ENCODE results near the gene CACNA1D. TPM values are rescaled to one million over a fixed set of nuclear protein-coding genes. Genes with fewer than 3 reads are reported as not detected.

CACNA1D gene
- total and polyA plus RNA-seq, 9 of the 15 experiments (the other 6 are each of a cell fraction or from before 2014, with no cell fraction given): 0.29 TPM; not detected in 8

- FAIRE-seq: no peak
- in situ Hi-C loops (cut with MboI): no loop called here
- TF ChIP-seq, protein P1, sequence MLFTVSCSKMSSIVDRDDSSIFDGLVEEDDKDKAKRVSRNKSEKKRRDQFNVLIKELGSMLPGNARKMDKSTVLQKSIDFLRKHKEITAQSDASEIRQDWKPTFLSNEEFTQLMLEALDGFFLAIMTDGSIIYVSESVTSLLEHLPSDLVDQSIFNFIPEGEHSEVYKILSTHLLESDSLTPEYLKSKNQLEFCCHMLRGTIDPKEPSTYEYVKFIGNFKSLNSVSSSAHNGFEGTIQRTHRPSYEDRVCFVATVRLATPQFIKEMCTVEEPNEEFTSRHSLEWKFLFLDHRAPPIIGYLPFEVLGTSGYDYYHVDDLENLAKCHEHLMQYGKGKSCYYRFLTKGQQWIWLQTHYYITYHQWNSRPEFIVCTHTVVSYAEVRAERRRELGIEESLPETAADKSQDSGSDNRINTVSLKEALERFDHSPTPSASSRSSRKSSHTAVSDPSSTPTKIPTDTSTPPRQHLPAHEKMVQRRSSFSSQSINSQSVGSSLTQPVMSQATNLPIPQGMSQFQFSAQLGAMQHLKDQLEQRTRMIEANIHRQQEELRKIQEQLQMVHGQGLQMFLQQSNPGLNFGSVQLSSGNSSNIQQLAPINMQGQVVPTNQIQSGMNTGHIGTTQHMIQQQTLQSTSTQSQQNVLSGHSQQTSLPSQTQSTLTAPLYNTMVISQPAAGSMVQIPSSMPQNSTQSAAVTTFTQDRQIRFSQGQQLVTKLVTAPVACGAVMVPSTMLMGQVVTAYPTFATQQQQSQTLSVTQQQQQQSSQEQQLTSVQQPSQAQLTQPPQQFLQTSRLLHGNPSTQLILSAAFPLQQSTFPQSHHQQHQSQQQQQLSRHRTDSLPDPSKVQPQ (CRISPR knock-in tag; IDR thresholded peaks at IDR 0.05; ENCODE audit: borderline replicate concordance): no peak
- TF ChIP-seq ZNF79 (CRISPR knock-in tag; IDR thresholded peaks at IDR 0.05; ENCODE audit: low read depth): no peak
- no peak for TF ChIP-seq ZKSCAN1 (IDR thresholded peaks at IDR 0.05; ENCODE audit: low read depth, low read length)
- TF ChIP-seq, protein P2, sequence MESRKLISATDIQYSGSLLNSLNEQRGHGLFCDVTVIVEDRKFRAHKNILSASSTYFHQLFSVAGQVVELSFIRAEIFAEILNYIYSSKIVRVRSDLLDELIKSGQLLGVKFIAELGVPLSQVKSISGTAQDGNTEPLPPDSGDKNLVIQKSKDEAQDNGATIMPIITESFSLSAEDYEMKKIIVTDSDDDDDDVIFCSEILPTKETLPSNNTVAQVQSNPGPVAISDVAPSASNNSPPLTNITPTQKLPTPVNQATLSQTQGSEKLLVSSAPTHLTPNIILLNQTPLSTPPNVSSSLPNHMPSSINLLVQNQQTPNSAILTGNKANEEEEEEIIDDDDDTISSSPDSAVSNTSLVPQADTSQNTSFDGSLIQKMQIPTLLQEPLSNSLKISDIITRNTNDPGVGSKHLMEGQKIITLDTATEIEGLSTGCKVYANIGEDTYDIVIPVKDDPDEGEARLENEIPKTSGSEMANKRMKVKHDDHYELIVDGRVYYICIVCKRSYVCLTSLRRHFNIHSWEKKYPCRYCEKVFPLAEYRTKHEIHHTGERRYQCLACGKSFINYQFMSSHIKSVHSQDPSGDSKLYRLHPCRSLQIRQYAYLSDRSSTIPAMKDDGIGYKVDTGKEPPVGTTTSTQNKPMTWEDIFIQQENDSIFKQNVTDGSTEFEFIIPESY (CRISPR knock-in tag; IDR thresholded peaks at IDR 0.05): no peak
- TF ChIP-seq, protein P3, sequence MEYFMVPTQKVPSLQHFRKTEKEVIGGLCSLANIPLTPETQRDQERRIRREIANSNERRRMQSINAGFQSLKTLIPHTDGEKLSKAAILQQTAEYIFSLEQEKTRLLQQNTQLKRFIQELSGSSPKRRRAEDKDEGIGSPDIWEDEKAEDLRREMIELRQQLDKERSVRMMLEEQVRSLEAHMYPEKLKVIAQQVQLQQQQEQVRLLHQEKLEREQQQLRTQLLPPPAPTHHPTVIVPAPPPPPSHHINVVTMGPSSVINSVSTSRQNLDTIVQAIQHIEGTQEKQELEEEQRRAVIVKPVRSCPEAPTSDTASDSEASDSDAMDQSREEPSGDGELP (CRISPR knock-in tag; IDR thresholded peaks at IDR 0.05; ENCODE audit: borderline replicate concordance): no peak
- no peak for TF ChIP-seq L3MBTL2 (IDR thresholded peaks at IDR 0.05)
- TF ChIP-seq GTF2F1 (IDR thresholded peaks at IDR 0.05; ENCODE audit: low read depth, low read length): no peak
- no peak for TF ChIP-seq ERF (CRISPR knock-in tag; IDR thresholded peaks at IDR 0.05)
- TF ChIP-seq GMEB1 (CRISPR knock-in tag; IDR thresholded peaks at IDR 0.05): no peak
These were observed 308.0 kb downstream of the CACNA1D start for GRCh38 chr3:53802256-53802880.

More at GRCh38 chr3:53802256-53802880, 308.0 kb downstream of the CACNA1D start:
- no peak overlapping the region for H3K27ac ChIP-seq (ENCODE audit: extremely low read depth, low read depth, low read length)
- intact Hi-C loops (cut with micrococcal nuclease): no loop called here
- DNase-seq (ENCODE audit: extremely low read depth in 1 of 4, low spot score in 3 of 4) (no peak), ATAC-seq (no peak)
- WGBS (ENCODE audit: insufficient coverage, low coverage, missing lambda C conversion rate): 2% methylated on average over 7 of the region's 8 CpGs
- ChIA-PET POLR2A (no interaction called here), CTCF (ENCODE audit: low intra/inter-chr PET ratio) (interaction anchor here (0.6 kb wide), 1 partner anchor 275 kb away, joined by 3 read pairs; no protein-coding TSS in a partner anchor)
- H3K79me2 ChIP-seq (ENCODE audit: control insufficient read depth, insufficient read depth, low read length): no peaks in the 10 kb centered on the region
- BruUV-seq (replicated peaks): no TSS peak
- no peak overlapping the region for H3K4me2 ChIP-seq (ENCODE audit: insufficient read depth, low read length)
- H3K27me3 ChIP-seq (ENCODE audit: control insufficient read depth in 2 of 2, insufficient read depth in 2 of 2, low read length in 2 of 2): peaks cover 10 to 80% of the 10 kb centered on the region in 2 experiments; a peak in 4 of 5 replicates
- H4K20me1 ChIP-seq (replicated peaks; ENCODE audit: control insufficient read depth, insufficient read depth, low read length): no peaks in the 10 kb centered on the region; the same call in 1 of the 2 replicates
- H3K4me1 ChIP-seq (replicated peaks in 1 of 2; ENCODE audit: control insufficient read depth in 2 of 2, insufficient read depth in 2 of 2, low read length in 2 of 2): no peaks in the 10 kb centered on the region
- no peak overlapping the region for H3K4me3 ChIP-seq
- H3K9me3 ChIP-seq (replicated peaks; ENCODE audit: control insufficient read depth, insufficient read depth, low read depth, low read length): no peaks in the 10 kb centered on the region
- no peak overlapping the region; a peak in 1 of 4 replicates for H3K9ac ChIP-seq (ENCODE audit: insufficient read depth in 1 of 2, low read depth in 2 of 2, low read length in 2 of 2)
- no peaks in the 10 kb centered on the region for H3K36me3 ChIP-seq (ENCODE audit: control insufficient read depth, insufficient read depth, low read length)
- no peak overlapping the region for H2AFZ ChIP-seq (ENCODE audit: low read depth, low read length)
- no peaks in the 10 kb centered on the region for H3K9me1 ChIP-seq (ENCODE audit: control insufficient read depth, insufficient read depth, low read length)

All from K562 (cell line).